ENCODE results near the gene TNFRSF12A.

The TNFRSF12A gene

GRCh38 chr16:3012828-3013420, 7.2 kb upstream of the TNFRSF12A start, which contains the start of gene CLDN9:
Gene CLDN9, plus strand, starts transcription at chr16:3012923. Its CDS starts 440 bp downstream, at chr16:3013363.
- FAIRE-seq = no peak

GRCh38 chr16:3013491-3013951, 6.6 kb upstream of the TNFRSF12A start:
- no peak for FAIRE-seq

DNA sequence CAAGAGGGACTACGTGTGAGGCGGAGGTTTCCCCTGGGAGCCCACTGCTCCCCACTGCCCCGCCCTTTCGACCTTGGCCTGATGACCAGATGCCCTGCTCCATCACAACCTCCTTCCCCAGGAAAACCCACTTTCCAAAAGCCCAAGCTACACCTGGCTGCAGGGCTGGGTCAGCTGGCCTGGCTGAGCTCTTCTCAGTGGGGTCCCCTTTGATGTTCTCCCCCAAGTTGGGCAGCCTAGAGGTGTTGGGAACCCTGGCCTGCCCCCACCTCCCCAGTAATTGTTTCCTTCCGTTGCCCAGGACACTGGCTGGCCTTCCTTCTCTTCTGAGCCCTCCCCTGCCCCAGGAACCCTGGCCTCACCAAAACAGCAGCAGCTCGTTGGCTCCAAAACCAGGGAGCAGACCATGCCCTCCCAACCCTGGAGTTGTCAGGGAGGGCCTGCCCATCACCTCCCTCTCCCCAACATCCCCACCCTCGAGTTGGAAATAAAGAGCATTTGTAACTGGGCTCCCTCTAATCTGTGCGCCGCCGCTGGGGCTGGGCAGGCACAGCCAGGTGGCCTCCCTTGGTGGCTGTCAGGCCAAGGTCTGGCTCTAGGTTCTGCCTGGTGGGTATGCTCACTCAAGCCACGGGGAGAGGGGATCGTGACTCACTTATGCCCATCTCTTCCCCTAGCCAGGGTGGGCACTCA, 6.0 kb upstream of the TNFRSF12A start:
- no peak for FAIRE-seq

- no peak for FAIRE-seq
Observed at GRCh38 chr16:3014971-3015370, 5.2 kb upstream of the TNFRSF12A start.

- FAIRE-seq = no peak
Observed at GRCh38 chr16:3015865-3016521, 4.2 kb upstream of the TNFRSF12A start.

DNA sequence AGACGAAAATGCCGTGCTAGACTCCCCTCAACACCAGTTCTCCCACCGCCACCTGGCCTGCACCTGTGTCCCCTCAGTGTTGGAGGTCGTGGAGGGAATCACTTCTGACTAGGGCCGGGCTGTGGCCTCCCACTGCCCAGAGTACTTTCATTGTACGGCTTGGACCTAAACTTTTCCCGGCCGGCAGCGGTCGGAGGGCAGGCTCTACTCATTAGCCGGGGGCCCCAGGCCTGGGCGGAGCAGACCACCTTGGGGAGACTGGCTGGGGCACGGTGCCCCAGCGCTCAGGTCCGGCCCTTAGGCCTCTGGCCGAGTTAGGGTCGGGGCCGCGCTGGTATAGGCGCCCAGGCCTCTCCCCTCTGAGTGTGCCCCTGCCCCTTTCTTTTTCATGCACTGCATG, 2.8 kb upstream of the TNFRSF12A start:
- no peak for FAIRE-seq

- no peak for FAIRE-seq
Observed at GRCh38 chr16:3017794-3018506, 2.2 kb upstream of the TNFRSF12A start, which contains the start of gene CLDN6. Gene CLDN6, minus strand, starts transcription at chr16:3018183. Its CDS starts 2,162 bp downstream, at chr16:3016021.

DNA sequence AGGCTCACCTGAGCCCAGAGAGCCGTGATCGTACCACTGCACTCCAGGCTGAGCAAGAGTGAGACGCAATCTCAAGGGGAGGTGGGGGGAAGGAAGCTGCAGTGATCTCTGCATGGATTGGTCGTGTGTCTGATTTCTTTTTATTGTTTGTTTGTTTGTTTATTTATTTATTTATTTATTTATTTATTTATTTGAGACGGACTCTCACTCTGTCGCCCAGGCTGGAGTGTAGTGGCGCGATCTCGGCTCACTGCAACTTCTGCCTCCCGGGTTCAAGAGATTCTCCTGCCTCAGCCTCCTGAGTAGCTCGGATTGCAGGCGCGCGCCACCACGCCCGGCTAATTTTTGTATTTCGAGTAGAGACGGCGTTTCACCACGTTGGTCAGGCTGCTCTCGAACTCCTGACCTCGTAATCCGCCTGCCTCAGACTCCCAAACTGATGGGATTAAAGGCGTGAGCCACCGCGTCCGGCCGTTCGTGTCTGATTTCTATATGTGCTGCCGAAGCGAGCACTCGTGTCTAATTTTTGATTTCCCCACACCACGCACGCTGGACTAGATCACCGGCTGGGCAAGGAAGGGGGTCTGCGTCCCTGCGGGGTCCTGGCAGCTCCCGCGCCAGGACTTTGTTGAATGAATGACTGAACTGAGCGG, 448 bp upstream of the TNFRSF12A start:
- no peak for FAIRE-seq

DNA sequence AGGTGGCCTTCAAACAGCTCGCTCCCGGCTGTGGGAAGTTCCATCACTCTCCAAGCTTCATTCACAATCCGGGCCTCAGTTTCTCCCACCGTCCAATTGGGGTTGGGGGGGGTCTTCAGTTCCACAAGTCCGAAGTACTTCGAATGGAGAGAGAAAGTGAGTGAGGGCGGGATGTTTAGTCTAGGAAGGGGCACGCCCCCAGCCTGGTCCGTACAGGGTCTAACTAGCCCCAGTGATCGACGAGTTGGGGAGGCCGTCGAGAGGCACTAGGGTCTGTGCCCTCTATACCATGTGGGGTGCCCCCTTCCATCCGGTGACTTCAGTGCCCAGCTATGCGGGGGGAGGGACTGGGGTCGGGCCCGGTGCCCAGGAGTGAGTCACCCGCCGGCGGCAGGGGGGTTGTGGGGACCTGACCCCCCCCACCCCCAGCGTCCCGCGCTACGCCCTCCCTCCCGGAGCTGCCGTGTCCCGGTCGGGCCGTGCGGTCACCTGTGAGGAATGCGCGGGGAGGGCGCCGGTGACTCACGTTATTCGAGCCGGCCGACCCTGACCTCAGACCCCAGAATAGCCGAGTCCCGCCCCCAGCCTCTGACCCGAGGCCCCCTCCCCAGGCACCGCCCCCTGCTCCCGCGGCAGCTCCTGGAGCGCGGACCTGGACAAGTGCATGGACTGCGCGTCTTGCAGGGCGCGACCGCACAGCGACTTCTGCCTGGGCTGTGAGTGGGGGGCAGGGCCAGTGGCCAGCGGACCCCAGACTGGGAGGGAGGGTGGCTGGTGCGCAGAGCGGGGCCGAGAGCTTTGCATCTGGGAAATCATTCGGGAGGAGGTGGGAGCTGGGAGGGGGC, 658 bp downstream of the TNFRSF12A start:
- no peak for FAIRE-seq

GRCh38 chr16:3021449-3022207, 1.5 kb downstream of the TNFRSF12A start:
- FAIRE-seq = no peak

DNA sequence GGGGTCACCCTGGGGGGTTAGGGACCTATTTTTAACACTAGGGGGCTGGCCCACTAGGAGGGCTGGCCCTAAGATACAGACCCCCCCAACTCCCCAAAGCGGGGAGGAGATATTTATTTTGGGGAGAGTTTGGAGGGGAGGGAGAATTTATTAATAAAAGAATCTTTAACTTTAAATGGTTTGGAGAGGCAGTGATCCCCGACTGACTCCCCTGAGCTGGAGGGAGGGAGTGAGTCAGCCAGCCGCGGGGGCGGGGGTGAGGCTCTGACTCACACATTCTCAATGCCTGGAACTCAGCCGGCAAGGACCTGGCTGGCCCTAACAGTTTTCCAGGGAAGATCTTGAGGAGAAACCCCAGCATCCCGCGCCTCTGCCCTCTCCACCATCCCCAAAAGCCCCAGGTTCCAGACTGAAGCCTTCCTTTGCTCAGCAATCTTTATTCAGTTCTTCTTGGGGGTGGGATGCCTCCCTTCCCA, 2.1 kb downstream of the TNFRSF12A start:
- FAIRE-seq = no peak

DNA sequence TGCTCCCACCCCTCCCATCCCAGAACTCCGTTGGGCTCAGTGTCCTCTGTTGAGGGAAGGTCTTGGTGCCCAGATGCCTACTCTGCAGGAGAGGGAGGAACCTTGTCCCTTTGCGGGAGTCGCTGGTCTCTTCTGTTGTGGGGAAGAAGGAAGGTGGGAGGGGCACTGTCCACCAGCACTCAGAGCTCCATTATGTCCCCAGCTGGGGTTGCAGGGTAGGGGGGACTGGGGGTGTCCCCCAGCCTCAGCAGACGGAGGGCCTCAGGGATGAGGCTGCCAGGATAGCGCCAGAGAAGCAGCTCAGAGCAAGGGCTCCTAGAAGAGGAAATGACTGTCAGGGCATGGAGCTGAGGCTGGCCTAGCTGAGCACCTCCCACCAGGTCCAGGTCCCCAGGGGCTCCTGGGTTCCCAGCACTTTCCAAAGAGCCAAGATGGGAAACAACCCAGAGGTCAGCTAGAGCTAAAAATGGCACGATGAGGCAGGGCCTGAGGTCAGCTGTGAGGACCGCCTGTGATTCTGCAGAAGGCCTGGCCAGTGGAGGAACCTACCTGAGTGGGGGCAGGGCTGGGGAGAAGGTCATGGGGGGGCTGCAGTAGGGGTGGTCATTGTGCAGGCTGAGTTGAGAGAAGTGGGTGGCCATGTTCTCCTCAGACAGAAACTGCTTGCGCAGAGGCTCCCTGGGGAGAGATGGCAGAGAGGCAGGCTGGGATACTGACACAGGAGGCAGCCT, 2.7 kb downstream of the TNFRSF12A start:
- FAIRE-seq = no peak

- no peak for FAIRE-seq
Observed at GRCh38 chr16:3023415-3023668, 3.2 kb downstream of the TNFRSF12A start.

DNA sequence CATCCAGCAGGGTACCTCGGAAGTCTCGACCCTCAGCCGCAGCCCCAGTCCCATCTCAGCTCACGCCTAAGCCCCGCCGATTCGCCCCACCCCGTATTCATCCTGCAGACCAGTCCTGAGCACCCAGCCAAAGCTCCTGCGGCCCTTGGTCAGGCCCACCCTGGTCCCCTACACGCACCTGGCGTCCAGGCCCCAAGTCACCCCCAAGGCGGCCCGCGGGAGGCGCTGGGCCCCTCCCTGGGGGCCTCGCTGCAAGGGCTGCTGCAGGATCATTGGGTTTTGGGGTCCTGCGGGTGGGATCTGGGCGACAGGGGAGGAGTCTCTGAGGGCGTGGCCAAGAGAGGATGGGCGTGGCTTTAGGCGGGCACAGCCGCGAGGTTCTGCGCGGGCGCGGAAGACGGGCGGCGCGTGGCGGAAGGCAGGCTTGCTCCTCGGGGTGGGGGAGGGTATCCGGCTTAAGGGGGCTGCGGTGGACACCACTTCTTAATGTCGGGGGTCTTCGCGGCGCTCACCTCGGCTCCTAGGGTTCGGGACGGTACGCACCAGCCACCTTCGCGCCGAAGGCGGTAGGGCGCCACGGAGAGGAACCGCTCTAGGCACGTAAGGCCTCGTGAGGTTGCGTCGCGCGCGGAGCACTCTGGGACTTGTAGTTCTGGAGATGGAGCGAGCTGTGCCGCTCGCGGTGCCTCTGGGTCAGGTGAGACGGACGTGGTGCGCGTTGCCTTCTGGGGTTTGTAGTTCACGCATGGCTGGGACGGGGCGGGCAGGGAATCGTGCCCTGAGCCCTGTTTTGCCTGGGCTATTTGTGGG, 3.7 kb downstream of the TNFRSF12A start, which contains the start of the genes HCFC1R1 and THOC6:
HCFC1R1 (minus strand) TSS at position 274 of the 810 bp plus-strand sequence; CDS start at position 273, 1 bp downstream.
THOC6 (plus strand) TSS at position 367 of the 810 bp plus-strand sequence; CDS start at position 659, 292 bp downstream.
- no peak for FAIRE-seq

DNA sequence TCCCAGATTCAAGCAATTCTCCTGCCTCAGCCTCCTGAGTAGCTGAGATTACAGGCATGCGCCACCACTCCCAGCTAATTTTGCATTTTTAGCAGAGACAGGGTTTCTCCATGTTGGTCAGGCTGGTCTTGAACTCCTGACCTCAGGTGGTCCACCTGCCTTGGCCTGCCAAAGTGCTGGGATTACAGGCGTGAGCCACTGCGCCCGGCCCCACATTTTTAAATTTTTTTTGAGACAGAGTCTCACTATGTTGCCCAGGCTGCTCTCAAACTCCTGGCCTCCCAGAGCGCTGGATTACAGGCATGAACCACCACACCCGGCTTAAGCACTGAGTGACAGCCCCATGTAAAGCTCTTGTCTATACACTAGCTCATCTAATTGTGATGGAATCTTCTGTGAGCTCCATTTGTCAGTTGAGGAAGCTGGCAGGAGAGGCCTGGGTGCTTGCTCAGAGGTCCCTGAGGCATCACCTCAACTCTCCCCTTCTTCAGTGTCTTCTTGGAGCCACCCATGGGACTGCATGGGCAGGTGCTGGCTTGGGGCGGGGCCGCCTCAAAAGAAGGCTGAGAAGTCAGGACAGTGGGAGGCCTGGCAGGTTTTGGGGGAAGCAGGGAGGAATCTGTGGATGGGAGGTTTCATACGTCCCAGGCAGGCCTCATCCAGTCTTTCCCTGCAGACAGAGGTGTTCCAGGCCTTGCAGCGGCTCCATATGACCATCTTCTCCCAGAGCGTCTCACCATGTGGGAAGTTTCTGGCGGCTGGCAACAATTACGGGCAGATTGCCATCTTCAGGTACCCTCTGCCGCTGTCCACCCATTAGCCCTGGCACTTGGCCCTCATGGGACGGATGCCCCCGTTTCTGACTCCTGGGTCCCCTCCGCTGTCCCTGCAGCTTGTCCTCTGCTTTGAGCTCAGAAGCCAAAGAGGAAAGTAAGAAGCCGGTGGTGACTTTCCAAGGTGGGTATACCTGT, 5.1 kb downstream of the TNFRSF12A start:
- FAIRE-seq = no peak

DNA sequence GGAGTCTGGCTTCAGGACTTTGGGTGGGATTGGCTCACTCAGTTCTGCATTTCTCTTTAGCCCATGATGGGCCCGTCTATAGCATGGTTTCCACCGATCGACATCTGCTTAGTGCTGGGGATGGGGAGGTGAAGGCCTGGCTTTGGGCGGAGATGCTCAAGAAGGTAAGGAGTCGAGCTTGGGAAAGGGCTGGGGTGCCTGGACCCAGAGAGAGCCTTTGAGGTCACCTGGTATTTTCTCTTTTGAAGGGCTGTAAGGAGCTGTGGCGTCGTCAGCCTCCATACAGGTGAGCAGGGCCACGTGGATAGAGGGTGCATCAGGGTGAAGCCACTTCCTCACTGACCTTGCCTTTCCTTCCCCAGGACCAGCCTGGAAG, 5.8 kb downstream of the TNFRSF12A start:
- FAIRE-seq = no peak

GRCh38 chr16:3026609-3027488, 6.7 kb downstream of the TNFRSF12A start:
- no peak for FAIRE-seq
